Stimulated activated CD4-positive, alpha-beta T cell treated with anti-CD3 and anti-CD28 coated beads, Interleukin-12 subunit alpha, Interleukin-12 subunit beta, amount 100 ng/mL, for 48 hours (primary cell): ENCODE measurements around the gene BCL2.

Experiments
- DNase-seq, 3 donors: peaks; one replicate each; pipeline ENCODE4 v3.0.0-alpha.2; 2020; ENCODE audit warnings: low read depth in 2 of 3, low spot score in 1 of 3

The BCL2 gene

DNA sequence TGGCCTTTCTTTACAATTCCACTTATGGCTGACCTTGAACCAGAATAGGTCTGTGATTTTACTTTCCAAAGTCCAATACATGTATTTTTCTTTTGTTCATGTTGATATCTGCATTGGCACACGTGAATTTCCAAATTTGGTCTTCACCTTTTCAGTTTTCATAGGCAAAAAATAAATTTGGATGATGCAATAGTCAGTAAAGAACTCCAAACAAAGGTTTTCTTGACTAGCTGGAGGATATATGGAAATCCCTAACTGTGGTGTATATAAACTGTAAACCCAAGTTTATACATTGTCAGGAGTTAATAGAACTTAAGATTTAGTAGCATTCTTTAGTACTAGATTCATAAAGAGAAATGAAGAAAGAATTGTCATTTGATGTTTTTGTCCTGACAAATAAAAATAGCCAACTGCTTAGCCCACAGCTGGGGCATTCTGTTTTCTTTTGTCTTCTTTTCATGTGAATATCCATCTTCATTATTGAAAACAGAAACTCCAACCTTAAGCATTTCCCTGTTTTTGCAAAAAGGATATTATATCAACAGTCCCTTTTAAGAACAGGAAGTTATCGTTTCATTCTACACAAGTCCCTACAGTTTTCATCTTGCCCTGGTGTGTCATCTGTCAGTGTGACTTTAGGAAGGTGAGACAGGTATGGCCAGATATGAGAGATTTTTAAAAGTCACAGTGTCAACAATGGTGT lies 132.9 kb downstream of the BCL2 start:
- no peak for DNase-seq

DNA sequence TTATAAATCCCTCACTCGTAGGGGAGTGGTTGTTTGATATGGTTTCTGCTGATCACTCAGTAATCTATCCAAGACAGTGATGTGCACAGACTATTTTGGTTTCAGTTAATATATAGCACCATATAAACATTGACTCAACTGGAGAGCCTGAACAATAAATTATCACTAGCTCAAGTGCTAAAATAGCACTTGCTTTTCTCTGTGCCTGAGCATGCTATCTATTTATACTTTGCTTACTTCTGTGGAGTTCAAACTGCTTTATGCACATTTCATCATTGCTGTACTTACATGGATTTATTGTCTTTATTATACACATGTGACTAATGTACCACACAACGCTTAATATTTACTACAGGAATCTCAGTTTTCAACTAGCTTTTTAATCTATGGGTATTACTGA lies 133.6 kb downstream of the BCL2 start:
- no peak for DNase-seq

DNA sequence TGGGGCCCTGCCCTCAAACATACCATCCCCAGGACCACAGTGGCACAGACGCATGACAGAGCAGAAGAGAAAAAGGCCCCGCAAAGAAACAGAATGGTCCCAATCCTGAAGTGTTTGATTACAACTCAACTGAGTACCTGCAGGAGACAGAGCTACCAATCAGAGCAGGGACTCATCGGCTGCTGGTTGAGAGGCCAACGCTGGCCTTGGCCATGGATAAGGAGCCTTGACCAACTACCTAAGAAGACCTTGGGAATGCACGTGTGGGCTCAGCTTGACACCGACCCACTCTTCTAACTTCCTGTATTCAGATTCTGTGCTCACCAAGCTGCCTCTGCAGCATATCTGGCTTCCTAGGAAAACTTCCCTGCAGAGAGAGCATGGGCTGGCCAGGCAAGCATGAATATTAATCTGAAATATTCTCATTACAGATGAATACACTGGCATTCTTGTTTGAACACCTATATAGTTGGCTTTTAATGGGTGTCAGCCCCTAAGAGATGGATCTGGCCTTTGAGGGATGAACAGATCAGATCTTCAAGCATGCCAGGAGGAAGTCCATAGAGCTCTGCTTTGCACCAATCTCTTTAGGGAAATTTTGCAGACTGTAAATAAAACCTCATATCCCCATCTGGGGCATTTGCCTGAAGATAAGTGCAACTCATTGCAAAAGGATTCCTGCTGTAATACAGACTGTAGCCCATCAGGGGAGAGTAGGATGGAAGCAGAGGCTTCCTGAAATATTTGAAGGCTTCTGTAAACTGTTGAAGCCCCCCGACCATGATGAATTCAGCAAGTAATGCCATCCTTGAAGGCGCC lies 135.4 kb downstream of the BCL2 start:
- DNase-seq = no peak

DNA sequence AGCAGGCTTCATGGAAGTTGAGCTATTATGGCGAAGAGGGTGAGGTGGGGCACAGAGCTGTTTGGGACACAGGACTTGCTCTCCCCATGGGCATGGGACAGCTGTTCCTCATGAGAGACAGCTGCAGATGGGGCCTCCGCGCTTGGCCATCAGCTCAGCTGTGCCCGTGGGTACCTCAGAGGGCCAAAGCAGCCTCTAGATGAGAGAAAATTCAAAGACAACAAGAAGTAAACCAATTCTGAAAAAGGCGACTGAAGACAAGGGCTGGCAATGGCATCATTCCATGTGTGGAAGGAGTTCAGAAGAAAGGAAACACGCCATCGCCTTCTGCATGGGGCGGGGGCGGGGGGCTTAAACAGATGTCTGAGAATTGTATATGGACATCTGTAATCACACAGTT lies 136.2 kb downstream of the BCL2 start:
- DNase-seq = no peak

DNA sequence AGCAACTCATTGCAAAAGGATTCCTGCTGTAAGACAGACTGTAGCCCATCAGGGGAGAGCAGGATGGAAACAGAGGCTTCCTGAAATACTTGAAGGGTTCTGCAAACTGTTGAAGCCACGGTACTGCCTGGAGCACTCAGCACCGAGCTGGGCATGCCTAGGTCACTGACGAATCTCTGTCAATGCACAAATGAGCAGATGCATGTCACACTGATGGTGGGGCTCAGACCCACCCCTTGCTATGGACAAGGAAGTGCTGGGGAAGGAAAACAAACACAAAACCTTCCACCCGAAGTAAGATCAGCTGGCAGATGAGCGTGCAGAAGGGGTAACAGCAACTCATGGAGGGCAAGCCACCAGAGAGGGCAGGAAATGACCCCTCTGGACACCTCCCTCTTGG lies 136.7 kb downstream of the BCL2 start:
- no peak for DNase-seq

DNA sequence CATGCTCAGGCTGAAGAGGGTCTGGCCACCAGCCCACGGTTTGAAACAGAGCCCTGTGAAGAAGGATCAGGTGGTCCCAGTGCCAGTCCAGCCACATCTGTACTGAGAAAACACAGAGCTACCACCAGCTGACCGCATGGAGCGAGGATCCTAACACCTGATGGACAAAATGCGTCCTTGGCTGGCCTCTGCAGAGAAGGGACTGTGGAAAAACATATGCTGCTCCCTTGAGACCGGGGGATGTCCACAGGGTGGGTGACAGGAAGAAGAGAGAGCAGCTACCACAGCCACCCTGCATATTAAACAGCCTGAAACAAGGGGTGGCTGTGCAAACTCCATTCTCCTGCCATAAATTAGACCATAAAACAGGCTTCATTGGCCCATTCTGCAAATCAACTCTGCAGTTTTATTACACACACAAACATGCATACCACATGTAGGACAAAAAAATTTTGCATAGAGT lies 137.2 kb downstream of the BCL2 start:
- DNase-seq = no peak

DNA sequence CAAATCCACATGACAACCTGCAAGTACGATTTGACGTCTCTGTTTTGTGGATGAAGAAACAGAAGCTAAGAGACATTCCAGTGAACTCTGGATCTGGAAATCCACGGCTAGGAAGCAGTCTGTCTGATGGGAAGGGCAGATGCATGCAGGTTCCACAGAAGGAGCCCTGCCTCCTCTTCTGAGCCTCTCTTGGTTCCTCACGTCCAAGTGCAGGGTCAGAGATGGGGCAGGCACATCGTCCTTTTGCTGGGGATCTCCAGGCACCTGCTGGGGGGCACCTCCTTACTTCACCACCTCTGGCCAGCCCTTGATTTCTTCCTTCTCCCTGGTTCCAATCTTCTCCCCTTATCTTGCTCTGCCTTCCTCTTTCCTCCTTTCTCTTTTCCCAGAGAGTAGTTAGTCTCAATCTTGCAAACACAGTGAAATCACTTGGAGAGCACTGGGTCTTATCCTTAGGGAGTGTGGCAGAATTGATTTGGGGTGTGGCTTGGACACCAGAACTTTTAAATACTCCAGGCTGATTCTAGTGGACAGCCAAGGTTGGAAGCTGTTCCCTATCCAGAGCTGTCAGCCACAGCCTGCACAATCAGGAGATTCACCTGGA lies 137.8 kb downstream of the BCL2 start:
- no peak for DNase-seq

DNA sequence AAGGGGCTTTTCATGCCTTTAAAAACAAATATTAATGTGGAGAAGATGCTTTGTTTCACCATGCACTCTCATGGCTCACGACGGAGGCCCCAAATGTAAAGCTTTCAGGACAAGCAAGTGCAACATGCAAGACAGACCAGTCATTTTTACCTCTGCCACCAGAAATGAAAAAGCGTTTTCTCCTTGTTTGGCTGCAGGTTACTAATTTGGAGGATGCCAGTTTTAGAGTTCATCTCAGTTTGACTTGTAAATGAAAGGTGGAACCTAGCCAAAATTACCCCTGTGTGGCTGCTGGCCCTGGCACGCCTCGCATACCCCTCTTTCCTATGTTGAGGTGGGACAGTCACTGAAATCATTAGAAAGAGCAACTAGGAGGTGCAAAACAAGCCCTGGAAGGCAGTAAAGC lies 138.6 kb downstream of the BCL2 start:
- no peak for DNase-seq

DNA sequence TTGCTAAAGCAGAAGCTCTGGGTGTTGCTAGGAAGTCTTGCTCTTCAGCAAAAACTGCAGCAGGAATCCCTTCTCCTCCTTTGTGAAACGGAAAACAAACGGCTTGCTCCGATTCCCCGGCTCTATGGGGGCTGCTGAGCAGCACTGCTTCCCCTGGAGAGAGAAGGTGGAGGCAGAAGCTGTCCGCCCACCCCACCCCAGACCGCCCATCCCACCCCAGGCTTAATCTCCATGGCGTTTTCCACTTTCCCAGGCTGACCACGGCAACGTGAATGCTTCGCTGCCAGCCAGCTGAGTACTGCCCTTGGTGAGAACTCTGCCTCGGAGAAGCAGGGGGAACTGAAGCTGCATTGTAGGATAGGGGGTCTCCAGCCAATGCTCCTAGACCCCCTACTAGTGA lies 139.2 kb downstream of the BCL2 start:
- no peak for DNase-seq

DNA sequence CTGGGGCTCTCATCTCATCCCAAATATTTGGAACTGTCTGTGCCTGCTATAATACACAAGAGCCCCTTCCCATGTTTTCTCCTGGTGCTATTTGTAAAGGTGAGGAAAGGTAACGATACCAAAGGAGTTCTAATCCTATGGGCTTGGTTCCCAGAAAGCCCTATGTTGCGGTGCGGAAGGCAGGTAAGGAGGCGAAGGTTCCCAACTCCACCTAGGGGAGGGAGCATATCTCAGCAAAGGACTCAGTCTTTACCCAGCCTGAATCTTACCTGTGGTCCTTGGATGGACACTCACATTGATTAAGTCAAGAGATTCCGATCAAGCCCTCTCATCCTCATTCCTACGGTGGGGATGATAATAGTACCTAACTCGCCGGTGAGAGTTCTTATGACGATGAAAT lies 140.1 kb downstream of the BCL2 start:
- DNase-seq = no peak

DNA sequence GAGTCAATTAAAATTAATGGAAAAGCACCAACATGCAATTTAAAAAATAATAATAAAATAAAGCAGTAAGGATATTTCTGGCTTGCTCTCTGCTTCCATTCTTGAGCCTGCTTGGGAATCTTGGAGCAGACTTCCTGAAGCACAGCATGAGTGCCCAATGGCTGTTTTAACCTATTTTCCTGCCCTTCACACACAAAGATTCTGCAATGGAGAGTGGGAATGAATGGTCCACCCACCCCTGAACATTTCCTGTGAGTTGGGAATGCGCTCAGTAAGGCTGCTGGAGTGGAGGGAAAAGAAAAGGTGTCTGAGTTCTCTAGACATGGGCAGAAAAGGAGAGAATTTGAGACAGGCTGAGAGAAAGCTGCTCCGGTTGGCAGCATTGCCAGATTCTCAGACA lies 140.6 kb downstream of the BCL2 start:
- no peak for DNase-seq

DNA sequence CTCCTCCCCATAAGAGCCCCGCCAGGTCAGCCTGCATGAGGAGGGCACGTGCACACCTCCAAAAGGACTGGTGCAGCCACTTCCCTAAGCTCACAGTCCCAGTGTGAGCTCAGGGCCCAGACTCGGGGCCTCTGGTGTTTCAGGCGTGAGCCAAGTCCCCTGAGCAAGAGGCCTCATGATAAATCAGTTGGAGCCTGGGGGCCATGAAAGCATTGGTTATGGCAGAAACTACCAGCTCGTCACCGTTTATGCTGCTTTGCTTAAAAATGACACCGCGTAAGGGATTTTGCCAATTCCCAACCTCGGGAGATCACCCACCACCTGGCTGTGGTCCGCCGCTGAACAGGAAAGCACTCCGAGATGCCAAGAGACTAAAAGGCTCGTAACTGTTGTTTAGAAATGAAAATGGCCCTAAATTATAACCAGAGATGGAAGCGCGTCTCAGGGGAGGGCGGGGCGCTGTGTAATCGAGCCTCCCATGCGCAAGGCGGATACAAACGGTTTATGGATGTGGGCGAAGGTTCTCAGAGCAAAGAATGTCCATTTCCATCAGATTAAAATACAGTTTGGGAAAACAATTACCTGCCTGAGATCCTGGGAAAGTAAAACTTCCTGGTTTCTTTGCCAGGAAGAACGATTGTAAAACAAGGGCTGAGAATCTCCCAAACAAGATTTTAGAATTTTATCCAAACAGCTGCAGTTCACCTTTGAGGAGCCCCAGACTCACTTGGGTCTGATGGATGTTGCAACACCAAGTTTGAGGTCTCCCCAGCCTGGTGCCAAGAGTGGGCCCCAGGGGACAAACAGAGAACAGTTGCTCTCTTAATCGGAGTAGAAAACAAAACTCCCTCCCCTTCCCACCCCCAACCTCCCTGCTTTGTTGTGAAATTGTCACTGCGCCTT lies 141.4 kb downstream of the BCL2 start:
- no peak for DNase-seq

DNA sequence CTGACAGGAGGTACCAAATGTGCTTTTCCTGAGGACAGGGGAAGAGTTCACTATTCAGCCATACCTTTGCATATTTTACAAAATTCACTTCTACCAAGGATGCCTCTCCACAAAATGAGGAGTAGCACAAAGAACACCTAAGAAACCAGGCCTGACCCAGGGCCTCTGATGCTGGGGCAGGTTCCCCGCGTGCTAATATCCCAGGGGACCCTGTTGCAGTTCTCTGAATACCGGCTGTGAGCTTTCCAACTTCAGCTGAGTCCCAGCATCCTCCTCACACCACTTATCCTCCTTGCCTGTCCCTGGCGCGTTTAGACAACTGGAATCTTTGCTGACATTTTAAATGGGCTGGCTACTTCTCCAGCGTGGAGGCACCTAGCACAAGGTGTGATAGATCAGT lies 142.3 kb downstream of the BCL2 start:
- DNase-seq = no peak

DNA sequence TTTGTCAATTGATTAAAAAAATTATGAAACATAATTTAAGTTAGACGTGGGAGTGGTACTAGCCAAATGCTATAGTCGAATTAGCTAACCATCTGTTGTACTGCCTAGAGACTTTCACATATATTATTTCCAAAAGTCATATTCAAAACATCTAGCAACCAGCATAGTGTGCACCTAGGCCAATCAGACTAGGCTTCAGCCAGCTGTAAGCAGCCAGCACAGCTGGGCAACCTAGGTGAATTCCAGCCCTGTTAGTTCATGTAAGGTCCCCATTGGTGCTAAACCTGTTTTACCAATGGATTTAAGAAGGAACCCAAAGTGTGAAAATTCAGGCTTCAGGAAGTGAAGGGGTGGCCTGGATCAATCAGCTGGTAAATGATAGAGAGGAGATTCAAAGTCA lies 144.3 kb downstream of the BCL2 start:
- no peak for DNase-seq

DNA sequence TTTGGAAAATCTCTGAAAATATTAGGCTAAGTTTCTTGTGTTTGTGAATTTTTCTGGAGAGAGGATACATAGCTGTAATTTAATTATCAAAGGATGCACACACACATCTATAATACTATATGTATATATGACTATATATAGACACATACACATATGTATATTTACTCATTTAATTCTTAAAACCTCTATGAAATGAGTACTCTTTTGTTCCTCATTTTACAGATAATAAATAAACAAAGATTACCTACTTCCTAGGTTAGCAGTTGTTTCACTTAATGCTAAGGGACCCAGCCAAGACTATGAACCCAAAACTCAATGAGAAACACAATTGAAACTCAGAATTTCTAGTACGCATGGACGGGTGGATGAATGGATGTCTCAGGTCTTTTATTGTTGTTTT lies 145.6 kb downstream of the BCL2 start:
- DNase-seq = no peak

DNA sequence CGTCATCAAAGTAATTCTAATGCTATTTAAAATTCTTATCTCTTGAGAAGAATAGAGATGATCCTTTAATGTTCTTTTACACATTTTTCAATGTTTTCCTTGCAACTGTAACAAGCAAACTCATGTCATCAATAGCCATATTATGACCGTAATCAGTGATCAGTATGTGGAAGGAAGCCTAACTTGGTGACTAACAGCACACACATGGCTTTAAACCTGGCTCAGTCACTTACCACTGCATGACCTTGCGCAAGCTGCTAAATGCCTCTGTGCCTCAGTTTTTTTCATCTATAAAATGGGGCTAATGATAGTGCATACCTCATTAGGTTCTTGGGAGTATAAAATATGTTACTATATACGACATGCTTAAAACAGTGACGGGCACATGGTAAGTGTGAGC lies 149.7 kb downstream of the BCL2 start:
- no peak for DNase-seq

DNA sequence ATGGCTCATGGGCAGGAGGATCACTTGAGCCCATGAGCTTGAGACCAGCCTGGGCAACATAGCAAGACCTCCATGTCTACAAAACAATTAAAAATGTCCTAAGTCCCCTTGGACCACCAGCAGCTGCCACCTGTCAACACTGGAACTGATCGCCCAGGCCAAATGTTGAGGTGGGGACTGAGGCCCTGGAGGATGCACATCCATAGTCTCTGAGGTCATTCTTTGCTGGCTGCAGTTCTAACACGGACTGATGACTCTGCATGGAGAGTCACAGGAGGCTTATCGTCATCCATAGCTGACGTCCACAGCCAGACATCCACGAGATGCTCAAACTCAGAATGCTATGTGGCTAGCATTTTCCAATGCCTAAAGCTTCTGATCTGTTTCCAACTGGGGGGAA lies 151.3 kb downstream of the BCL2 start:
- DNase-seq = no peak

DNA sequence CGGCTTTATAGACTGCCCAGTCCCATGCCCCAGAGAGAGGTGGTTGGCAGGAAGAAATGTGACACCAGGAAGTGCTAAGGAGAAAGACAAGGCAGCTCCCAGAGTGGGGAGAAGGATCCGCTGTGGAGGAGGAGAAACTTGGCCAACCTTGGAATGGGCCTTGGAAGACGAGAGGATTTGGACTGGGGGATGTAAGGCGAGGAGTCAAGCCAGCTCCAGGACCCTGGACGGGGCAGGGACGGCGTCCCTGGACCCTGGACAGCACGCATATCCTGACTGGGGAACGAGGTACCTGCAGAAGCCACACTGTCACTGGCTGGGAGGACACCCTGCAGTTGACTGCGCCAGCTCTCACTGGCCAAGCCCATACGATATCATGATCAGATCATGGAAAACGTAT lies 153.4 kb downstream of the BCL2 start:
- no peak for DNase-seq

DNA sequence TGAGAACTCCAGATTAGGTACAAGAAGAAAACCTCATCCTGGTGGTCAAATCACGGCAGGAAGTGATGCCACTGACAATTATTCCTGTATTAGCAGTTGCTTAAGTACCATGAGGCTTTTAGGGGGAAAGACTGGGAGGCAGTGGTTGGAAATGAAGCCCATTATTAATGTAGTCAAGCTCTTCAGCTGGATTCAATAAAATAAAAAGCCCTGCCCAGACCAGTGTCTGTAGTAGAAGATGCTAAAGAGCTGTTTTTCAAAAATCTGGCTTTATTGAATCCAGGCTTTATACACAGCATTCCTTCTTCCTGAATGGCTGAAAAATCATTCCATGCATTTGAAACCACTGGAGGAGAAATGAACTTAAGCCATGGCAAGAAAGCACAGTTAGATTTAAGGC lies 155.2 kb downstream of the BCL2 start:
- no peak for DNase-seq

DNA sequence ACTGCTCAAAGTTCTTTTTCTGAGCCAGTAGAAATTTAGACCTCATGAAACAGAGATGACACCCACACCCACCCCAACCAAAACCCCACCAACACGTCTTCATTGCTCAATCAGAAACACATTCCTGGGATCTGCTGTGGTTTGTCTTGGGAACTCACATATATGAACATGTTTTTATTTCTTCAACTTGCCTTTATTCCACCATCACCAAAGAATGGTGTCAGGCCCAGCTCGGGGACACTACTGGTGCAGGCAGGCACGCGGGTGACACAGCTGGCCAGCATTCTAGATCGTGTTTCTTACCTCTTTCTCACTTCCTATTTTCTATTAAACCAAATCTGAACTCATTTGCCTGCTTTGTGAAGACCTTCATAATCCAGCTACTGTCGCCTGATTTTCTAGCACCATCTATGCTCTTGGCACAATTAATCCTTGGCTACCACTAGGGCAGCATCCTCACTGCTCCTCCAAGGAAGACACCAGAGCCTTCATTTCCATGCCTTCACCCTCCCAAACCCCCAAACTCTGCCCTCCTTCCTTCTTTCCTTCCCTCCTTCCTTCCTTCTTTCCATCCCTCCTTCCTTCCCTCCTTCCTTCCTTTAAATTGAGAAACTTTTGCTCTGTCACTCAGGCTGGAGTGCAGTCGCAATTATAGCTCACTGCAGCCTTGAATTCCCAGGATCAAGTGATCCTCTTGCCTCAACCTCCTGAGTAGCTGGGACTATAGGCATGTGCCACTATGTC lies 157.1 kb downstream of the BCL2 start:
- DNase-seq = no peak

DNA sequence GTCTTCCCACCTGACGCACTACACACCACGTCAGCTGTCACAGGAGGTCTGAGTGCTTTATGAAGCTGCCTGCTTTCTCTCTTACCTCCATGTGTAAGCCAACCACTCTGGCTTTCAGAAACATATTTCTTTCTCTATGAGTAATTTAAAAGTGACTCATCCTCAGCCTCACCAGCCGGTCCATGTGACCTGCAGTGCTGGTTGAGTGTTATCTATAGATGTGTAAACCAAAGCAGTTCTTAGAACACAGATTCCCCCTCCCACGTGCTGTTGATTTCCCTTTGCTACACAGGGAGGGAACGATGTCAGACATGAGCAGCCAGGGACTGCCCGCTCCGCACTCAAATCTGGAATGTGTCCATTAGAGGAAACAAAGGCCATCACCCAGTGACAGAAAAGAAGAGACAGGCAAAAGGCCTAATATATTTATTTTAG lies 157.8 kb downstream of the BCL2 start:
- peak; percentile 73 to 78 (median 76) for DNase-seq
